ENCODE results near the gene ASXL2. TPM values are rescaled to one million over a fixed set of nuclear protein-coding genes. Genes with fewer than 3 reads are reported as not detected.

The ASXL2 gene
- polyA plus RNA-seq, 4 donors = 1.1 to 14.7 (median 3.2) TPM

- WGBS, 3 donors = 94 to 100% (median 97%) methylated on average over 1 of the region's 1 CpG
- H3K27me3 ChIP-seq (ENCODE audit: control insufficient read depth in 3 of 3, insufficient read depth in 3 of 3, low read length in 3 of 3) = no peaks in the 10 kb centered on the region
These were observed 118.0 kb downstream of the ASXL2 start for GRCh38 chr2:25760297-25760696.

GRCh38 chr2:25758348-25758747 is 119.9 kb downstream of the ASXL2 start:
- Histone ChIP-seq H3K9me3 (ENCODE audit: control insufficient read depth in 2 of 2, insufficient read depth in 1 of 2, low read depth in 1 of 2, low read length in 1 of 2) (no peaks in the 10 kb centered on the region), H3K4me3 (ENCODE audit: low read depth in 1 of 3, low read length in 3 of 3) (no peak overlapping the region), H3K27me3 (ENCODE audit: control insufficient read depth in 3 of 3, insufficient read depth in 3 of 3, low read length in 3 of 3) (no peaks in the 10 kb centered on the region), H3K36me3 (ENCODE audit: control insufficient read depth in 3 of 3, insufficient read depth in 2 of 3, low read depth in 1 of 3, low read length in 3 of 3) (peaks cover 5 to 13% (median 9%) of the 10 kb centered on the region in 3 donors), H3K27ac (ENCODE audit: low read depth in 1 of 3, low read length in 2 of 3) (no peak overlapping the region), H3K4me1 (ENCODE audit: control insufficient read depth in 3 of 3, insufficient read depth in 2 of 3, low read depth in 1 of 3, low read length in 2 of 3) (no peaks in the 10 kb centered on the region)
- DNase-seq (no peak), FAIRE-seq (no peak)
- WGBS, 3 donors = 25 to 55% (median 47%) methylated on average over 1 of the region's 1 CpG

More at GRCh38 chr2:25760297-25760696, 118.0 kb downstream of the ASXL2 start:
- H3K9me3 ChIP-seq (ENCODE audit: control insufficient read depth in 2 of 2, insufficient read depth in 1 of 2, low read depth in 1 of 2, low read length in 1 of 2) = no peaks in the 10 kb centered on the region
- no peak overlapping the region for H3K4me3 ChIP-seq (ENCODE audit: low read depth in 1 of 3, low read length in 3 of 3)
- H3K27ac ChIP-seq (ENCODE audit: low read depth in 1 of 3, low read length in 2 of 3) = no peak overlapping the region
- H3K36me3 ChIP-seq (ENCODE audit: control insufficient read depth in 3 of 3, insufficient read depth in 2 of 3, low read depth in 1 of 3, low read length in 3 of 3) = peaks cover 5 to 17% (median 6%) of the 10 kb centered on the region in 3 donors
- no peaks in the 10 kb centered on the region for H3K4me1 ChIP-seq (ENCODE audit: control insufficient read depth in 3 of 3, insufficient read depth in 2 of 3, low read depth in 1 of 3, low read length in 2 of 3)
- FAIRE-seq = no peak
- DNase-seq = no peak

GRCh38 chr2:25757906-25758305 is 120.4 kb downstream of the ASXL2 start:
- Histone ChIP-seq H3K27ac (ENCODE audit: low read depth in 1 of 3, low read length in 2 of 3) (no peak overlapping the region), H3K4me1 (ENCODE audit: control insufficient read depth in 3 of 3, insufficient read depth in 2 of 3, low read depth in 1 of 3, low read length in 2 of 3) (no peaks in the 10 kb centered on the region), H3K27me3 (ENCODE audit: control insufficient read depth in 3 of 3, insufficient read depth in 3 of 3, low read length in 3 of 3) (no peaks in the 10 kb centered on the region), H3K4me3 (ENCODE audit: low read depth in 1 of 3, low read length in 3 of 3) (no peak overlapping the region), H3K36me3 (ENCODE audit: control insufficient read depth in 3 of 3, insufficient read depth in 2 of 3, low read depth in 1 of 3, low read length in 3 of 3) (peaks cover 5 to 15% (median 9%) of the 10 kb centered on the region in 3 donors), H3K9me3 (ENCODE audit: control insufficient read depth in 2 of 2, insufficient read depth in 1 of 2, low read depth in 1 of 2, low read length in 1 of 2) (no peaks in the 10 kb centered on the region)
- no peak for FAIRE-seq
- peak; percentile 54 to 75 for DNase-seq
- 24 to 57% (median 40%) methylated on average over 1 of the region's 1 CpG for WGBS, 3 donors

GRCh38 chr2:25756536-25756935 is 121.8 kb downstream of the ASXL2 start:
- FAIRE-seq (no peak), DNase-seq (no peak)
- H3K9me3 ChIP-seq (ENCODE audit: control insufficient read depth in 2 of 2, insufficient read depth in 1 of 2, low read depth in 1 of 2, low read length in 1 of 2) = no peaks in the 10 kb centered on the region
- no peaks in the 10 kb centered on the region for H3K4me1 ChIP-seq (ENCODE audit: control insufficient read depth in 3 of 3, insufficient read depth in 2 of 3, low read depth in 1 of 3, low read length in 2 of 3)
- H3K36me3 ChIP-seq (ENCODE audit: control insufficient read depth in 3 of 3, insufficient read depth in 2 of 3, low read depth in 1 of 3, low read length in 3 of 3) = peaks cover 7 to 21% (median 12%) of the 10 kb centered on the region in 3 donors
- H3K27me3 ChIP-seq (ENCODE audit: control insufficient read depth in 3 of 3, insufficient read depth in 3 of 3, low read length in 3 of 3) = no peaks in the 10 kb centered on the region
- H3K27ac ChIP-seq (ENCODE audit: low read depth in 1 of 3, low read length in 2 of 3) = no peak overlapping the region
- H3K4me3 ChIP-seq (ENCODE audit: low read depth in 1 of 3, low read length in 3 of 3) = no peak overlapping the region
- WGBS, 3 donors = 72 to 76% (median 75%) methylated on average over 4 of the region's 4 CpGs

GRCh38 chr2:25749676-25750075 is 128.6 kb downstream of the ASXL2 start:
- H3K27ac ChIP-seq (ENCODE audit: low read depth in 1 of 3, low read length in 2 of 3) = peak overlapping the region in 1 of 3 donors; percentile 12
- H3K4me3 ChIP-seq (ENCODE audit: low read depth in 1 of 3, low read length in 3 of 3) = no peak overlapping the region
- 84 to 89% (median 88%) methylated on average over 5 of the region's 5 CpGs for WGBS, 3 donors
- FAIRE-seq (no peak), DNase-seq (no peak)
- H3K36me3 ChIP-seq (ENCODE audit: control insufficient read depth in 3 of 3, insufficient read depth in 2 of 3, low read depth in 1 of 3, low read length in 3 of 3) = peaks cover 11 to 35% (median 19%) of the 10 kb centered on the region in 3 donors
- no peaks in the 10 kb centered on the region for H3K9me3 ChIP-seq (ENCODE audit: control insufficient read depth in 2 of 2, insufficient read depth in 1 of 2, low read depth in 1 of 2, low read length in 1 of 2)
- H3K4me1 ChIP-seq (ENCODE audit: control insufficient read depth in 3 of 3, insufficient read depth in 2 of 3, low read depth in 1 of 3, low read length in 2 of 3) = no peaks in the 10 kb centered on the region
- H3K27me3 ChIP-seq (ENCODE audit: control insufficient read depth in 3 of 3, insufficient read depth in 3 of 3, low read length in 3 of 3) = no peaks in the 10 kb centered on the region

- 95 to 99% (median 95%) methylated on average over 8 of the region's 8 CpGs for WGBS, 3 donors
- no peaks in the 10 kb centered on the region for H3K9me3 ChIP-seq (ENCODE audit: control insufficient read depth in 2 of 2, insufficient read depth in 1 of 2, low read depth in 1 of 2, low read length in 1 of 2)
- H3K36me3 ChIP-seq (ENCODE audit: control insufficient read depth in 3 of 3, insufficient read depth in 2 of 3, low read depth in 1 of 3, low read length in 3 of 3) = peaks cover 13 to 39% (median 15%) of the 10 kb centered on the region in 3 donors
- H3K4me1 ChIP-seq (ENCODE audit: control insufficient read depth in 3 of 3, insufficient read depth in 2 of 3, low read depth in 1 of 3, low read length in 2 of 3) = no peaks in the 10 kb centered on the region
- DNase-seq = no peak
- FAIRE-seq = no peak
- no peaks in the 10 kb centered on the region for H3K27me3 ChIP-seq (ENCODE audit: control insufficient read depth in 3 of 3, insufficient read depth in 3 of 3, low read length in 3 of 3)
- H3K4me3 ChIP-seq (ENCODE audit: low read depth in 1 of 3, low read length in 3 of 3) = no peak overlapping the region
- no peak overlapping the region for H3K27ac ChIP-seq (ENCODE audit: low read depth in 1 of 3, low read length in 2 of 3)
These were observed 134.2 kb downstream of the ASXL2 start for GRCh38 chr2:25744055-25744454.

- Histone ChIP-seq H3K4me1 (ENCODE audit: control insufficient read depth in 3 of 3, insufficient read depth in 2 of 3, low read depth in 1 of 3, low read length in 2 of 3) (peaks cover 0 to 4% (median 0%) of the 10 kb centered on the region in 3 donors), H3K36me3 (ENCODE audit: control insufficient read depth in 3 of 3, insufficient read depth in 2 of 3, low read depth in 1 of 3, low read length in 3 of 3) (peaks cover 13 to 39% (median 15%) of the 10 kb centered on the region in 3 donors), H3K4me3 (ENCODE audit: low read depth in 1 of 3, low read length in 3 of 3) (no peak overlapping the region), H3K27ac (ENCODE audit: low read depth in 1 of 3, low read length in 2 of 3) (no peak overlapping the region), H3K27me3 (ENCODE audit: control insufficient read depth in 3 of 3, insufficient read depth in 3 of 3, low read length in 3 of 3) (no peaks in the 10 kb centered on the region), H3K9me3 (ENCODE audit: control insufficient read depth in 2 of 2, insufficient read depth in 1 of 2, low read depth in 1 of 2, low read length in 1 of 2) (no peaks in the 10 kb centered on the region)
- WGBS, 3 donors = 72 to 84% (median 72%) methylated on average over 5 of the region's 5 CpGs
- DNase-seq (no peak), FAIRE-seq (no peak)
These were observed 135.0 kb downstream of the ASXL2 start for GRCh38 chr2:25743132-25743830.

DNA sequence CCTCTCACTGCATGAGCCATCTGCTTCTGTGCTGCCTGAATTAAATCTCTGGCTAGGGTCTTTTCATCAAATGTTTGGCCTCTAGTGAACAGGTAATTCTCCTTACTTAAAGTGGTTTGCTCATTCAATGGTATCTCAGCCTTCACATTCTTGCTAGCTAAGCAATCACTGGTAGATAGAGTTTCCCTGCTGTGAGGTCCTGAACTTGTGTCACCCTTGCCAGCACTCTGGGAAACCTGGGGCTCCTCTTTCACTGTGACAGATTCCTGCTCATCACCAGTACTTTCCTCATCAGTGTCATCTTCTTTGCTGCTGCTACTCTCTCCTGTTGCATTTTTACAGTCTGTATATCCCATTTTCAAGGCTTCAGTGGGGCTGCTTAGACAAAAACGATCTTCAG is 135.8 kb downstream of the ASXL2 start:
- Histone ChIP-seq H3K36me3 (ENCODE audit: control insufficient read depth in 3 of 3, insufficient read depth in 2 of 3, low read depth in 1 of 3, low read length in 3 of 3) (peaks cover 13 to 34% (median 15%) of the 10 kb centered on the region in 3 donors), H3K4me1 (ENCODE audit: control insufficient read depth in 3 of 3, insufficient read depth in 2 of 3, low read depth in 1 of 3, low read length in 2 of 3) (peaks cover 0 to 4% (median 0%) of the 10 kb centered on the region in 3 donors), H3K9me3 (ENCODE audit: control insufficient read depth in 2 of 2, insufficient read depth in 1 of 2, low read depth in 1 of 2, low read length in 1 of 2) (no peaks in the 10 kb centered on the region), H3K4me3 (ENCODE audit: low read depth in 1 of 3, low read length in 3 of 3) (no peak overlapping the region), H3K27ac (ENCODE audit: low read depth in 1 of 3, low read length in 2 of 3) (no peak overlapping the region), H3K27me3 (ENCODE audit: control insufficient read depth in 3 of 3, insufficient read depth in 3 of 3, low read length in 3 of 3) (no peaks in the 10 kb centered on the region)
- WGBS, 3 donors = 89 to 91% (median 91%) methylated on average over 1 of the region's 1 CpG
- no peak for DNase-seq
- no peak for FAIRE-seq
